ENCODE data around the gene MAP3K7CL. TPM values are rescaled to one million over a fixed set of nuclear protein-coding genes. Genes with fewer than 3 reads are reported as not detected.

Gene MAP3K7CL
- total and polyA plus RNA-seq, 2 experiments from 2014 or later, result 0.59 TPM; not detected in 1

DNA sequence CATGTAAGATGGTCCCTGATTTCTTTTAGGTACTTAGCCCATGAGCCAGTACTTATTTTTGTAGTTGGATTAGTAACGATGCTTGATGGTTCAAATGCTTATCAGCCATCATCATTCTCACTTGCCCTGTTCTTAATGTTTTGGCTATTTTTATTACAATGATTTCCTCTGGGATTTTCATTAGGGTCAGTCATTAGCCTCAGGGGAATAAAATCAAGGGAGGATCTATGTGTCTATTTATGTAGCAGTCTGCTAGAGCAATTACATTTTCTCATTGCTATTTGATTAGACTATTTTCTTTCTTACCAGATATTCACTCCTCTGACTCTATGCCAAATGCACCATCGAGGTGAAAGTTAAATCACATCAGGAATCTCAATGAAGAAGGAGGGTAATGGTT is 46.1 kb upstream of the MAP3K7CL start:
- Histone ChIP-seq H3K4me3 (no peak overlapping the region), H3K4me1 (ENCODE audit: insufficient read depth) (no peaks in the 10 kb centered on the region), H4K20me1 (ENCODE audit: insufficient read depth, poor library complexity, severe bottlenecking) (no peaks in the 10 kb centered on the region), H3K36me3 (replicated peaks; ENCODE audit: insufficient read depth, low read depth) (no peaks in the 10 kb centered on the region), H3K4me2 (no peak overlapping the region), H3K79me2 (no peaks in the 10 kb centered on the region), H3K9me2 (replicated peaks; ENCODE audit: insufficient read depth) (no peaks in the 10 kb centered on the region), H3K9me3 (ENCODE audit: low read depth) (no peaks in the 10 kb centered on the region), H3K27me3 (no peaks in the 10 kb centered on the region), H3K27ac (no peak overlapping the region), H2AFZ (no peak overlapping the region)
- TF ChIP-seq EZH2phosphoT487 (IDR thresholded peaks at IDR 0.05; ENCODE audit: low read depth, severe bottlenecking, unreplicated experiment), result no peak
- TF ChIP-seq, protein P1, sequence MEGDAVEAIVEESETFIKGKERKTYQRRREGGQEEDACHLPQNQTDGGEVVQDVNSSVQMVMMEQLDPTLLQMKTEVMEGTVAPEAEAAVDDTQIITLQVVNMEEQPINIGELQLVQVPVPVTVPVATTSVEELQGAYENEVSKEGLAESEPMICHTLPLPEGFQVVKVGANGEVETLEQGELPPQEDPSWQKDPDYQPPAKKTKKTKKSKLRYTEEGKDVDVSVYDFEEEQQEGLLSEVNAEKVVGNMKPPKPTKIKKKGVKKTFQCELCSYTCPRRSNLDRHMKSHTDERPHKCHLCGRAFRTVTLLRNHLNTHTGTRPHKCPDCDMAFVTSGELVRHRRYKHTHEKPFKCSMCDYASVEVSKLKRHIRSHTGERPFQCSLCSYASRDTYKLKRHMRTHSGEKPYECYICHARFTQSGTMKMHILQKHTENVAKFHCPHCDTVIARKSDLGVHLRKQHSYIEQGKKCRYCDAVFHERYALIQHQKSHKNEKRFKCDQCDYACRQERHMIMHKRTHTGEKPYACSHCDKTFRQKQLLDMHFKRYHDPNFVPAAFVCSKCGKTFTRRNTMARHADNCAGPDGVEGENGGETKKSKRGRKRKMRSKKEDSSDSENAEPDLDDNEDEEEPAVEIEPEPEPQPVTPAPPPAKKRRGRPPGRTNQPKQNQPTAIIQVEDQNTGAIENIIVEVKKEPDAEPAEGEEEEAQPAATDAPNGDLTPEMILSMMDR (IDR thresholded peaks at IDR 0.05; ENCODE audit: poor library complexity), result no peak
- no peak for TF ChIP-seq EZH2 (IDR thresholded peaks at IDR 0.05; ENCODE audit: borderline replicate concordance)
- WGBS (ENCODE audit: low lambda C conversion rate, missing lambda C conversion rate), result 67% methylated on average over 2 of the region's 2 CpGs
- no peak for DNase-seq (ENCODE audit: low spot score)

DNA sequence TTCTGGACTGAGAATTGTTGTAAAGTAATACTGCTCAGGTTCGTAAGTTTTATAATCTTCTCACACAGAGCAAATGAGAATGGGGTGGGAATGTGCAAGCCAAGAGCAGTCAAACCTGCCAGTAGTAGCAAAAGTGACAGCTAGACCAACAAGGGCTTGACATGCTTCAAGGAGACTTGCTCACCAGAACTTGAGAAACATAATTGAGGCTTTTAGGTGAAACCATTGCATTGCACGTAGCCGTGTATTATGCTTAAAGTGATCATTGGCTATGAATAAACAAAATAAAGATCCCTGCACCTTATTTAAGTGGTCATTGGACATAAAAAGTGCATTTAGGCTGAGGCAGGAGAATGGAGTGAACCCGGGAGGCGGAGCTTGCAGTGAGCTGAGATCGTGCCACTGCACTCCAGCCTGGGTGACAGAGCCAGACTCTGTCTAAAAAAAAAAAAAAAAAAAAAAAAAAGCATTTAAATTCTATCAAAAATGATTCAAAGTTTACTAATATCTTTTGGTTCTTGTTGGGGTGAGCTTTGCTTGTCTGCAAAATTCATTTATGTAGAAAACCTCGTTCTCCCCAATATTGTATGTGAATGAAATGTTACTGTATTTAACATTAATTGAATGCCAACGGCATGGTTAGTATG is 45.2 kb upstream of the MAP3K7CL start:
- no peak for DNase-seq (ENCODE audit: low spot score)
- Histone ChIP-seq H3K79me2 (no peaks in the 10 kb centered on the region), H3K4me3 (no peak overlapping the region), H3K27ac (no peak overlapping the region), H3K9me2 (replicated peaks; ENCODE audit: insufficient read depth) (no peaks in the 10 kb centered on the region), H3K27me3 (no peaks in the 10 kb centered on the region), H3K36me3 (replicated peaks; ENCODE audit: insufficient read depth, low read depth) (no peaks in the 10 kb centered on the region), H3K4me2 (peak overlapping the region; percentile 35), H4K20me1 (ENCODE audit: insufficient read depth, poor library complexity, severe bottlenecking) (no peaks in the 10 kb centered on the region), H3K9me3 (ENCODE audit: low read depth) (no peaks in the 10 kb centered on the region), H2AFZ (no peak overlapping the region), H3K4me1 (ENCODE audit: insufficient read depth) (no peaks in the 10 kb centered on the region)
- no peak for TF ChIP-seq EZH2phosphoT487 (IDR thresholded peaks at IDR 0.05; ENCODE audit: low read depth, severe bottlenecking, unreplicated experiment)
- no peak for TF ChIP-seq EZH2 (IDR thresholded peaks at IDR 0.05; ENCODE audit: borderline replicate concordance)
- TF ChIP-seq, protein P1 (IDR thresholded peaks at IDR 0.05; ENCODE audit: poor library complexity), result no peak
- 67% methylated on average over 8 of the region's 8 CpGs for WGBS (ENCODE audit: low lambda C conversion rate, missing lambda C conversion rate)

DNA sequence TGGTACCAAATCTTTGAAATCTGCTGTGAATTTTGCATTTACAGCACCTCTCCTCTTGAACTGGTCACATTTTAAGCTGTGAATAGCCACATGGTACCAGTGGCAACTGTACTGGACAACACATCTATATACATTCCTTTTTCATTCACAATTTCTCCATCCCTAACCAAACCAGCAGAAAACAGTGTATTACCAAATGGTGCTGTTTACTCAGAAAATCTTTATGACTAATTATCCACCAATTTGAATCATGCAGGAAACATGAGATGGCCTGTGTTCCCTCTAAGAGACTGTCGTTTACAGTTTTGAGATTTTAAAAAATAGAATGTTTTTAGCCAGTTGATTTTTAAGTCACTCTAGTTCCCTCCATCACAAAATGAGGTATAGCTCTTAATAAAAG is 39.4 kb upstream of the MAP3K7CL start:
- Histone ChIP-seq H3K4me2 (no peak overlapping the region), H2AFZ (no peak overlapping the region), H3K36me3 (replicated peaks; ENCODE audit: insufficient read depth, low read depth) (no peaks in the 10 kb centered on the region), H3K9me2 (replicated peaks; ENCODE audit: insufficient read depth) (no peaks in the 10 kb centered on the region), H3K4me1 (ENCODE audit: insufficient read depth) (no peaks in the 10 kb centered on the region), H4K20me1 (ENCODE audit: insufficient read depth, poor library complexity, severe bottlenecking) (no peaks in the 10 kb centered on the region), H3K9me3 (ENCODE audit: low read depth) (no peaks in the 10 kb centered on the region), H3K27me3 (no peaks in the 10 kb centered on the region), H3K27ac (no peak overlapping the region), H3K79me2 (no peaks in the 10 kb centered on the region), H3K4me3 (no peak overlapping the region)
- TF ChIP-seq, protein P1 (IDR thresholded peaks at IDR 0.05; ENCODE audit: poor library complexity), result no peak
- no peak for TF ChIP-seq EZH2 (IDR thresholded peaks at IDR 0.05; ENCODE audit: borderline replicate concordance)
- no peak for TF ChIP-seq EZH2phosphoT487 (IDR thresholded peaks at IDR 0.05; ENCODE audit: low read depth, severe bottlenecking, unreplicated experiment)
- 38% methylated on average over 1 of the region's 1 CpG for WGBS (ENCODE audit: low lambda C conversion rate, missing lambda C conversion rate)
- no peak for DNase-seq (ENCODE audit: low spot score)
